ENCODE data around the gene ITPKB.

Gene ITPKB

GRCh38 chr1:226632169-226632879, 106.8 kb downstream of the ITPKB start:
- Histone ChIP-seq H3K9ac (ENCODE audit: low read length) (no peak overlapping the region), H3K27ac (ENCODE audit: low read depth, low read length) (no peak overlapping the region), H4K5ac (ENCODE audit: low read length) (no peak overlapping the region), H3K27me3 (ENCODE audit: insufficient read depth, low read length, poor library complexity) (no peaks in the 10 kb centered on the region), H3K79me2 (ENCODE audit: control insufficient read depth, insufficient read depth, low read length) (no peaks in the 10 kb centered on the region), H2BK120ac (ENCODE audit: low read depth, low read length) (no peak overlapping the region), H2AK5ac (ENCODE audit: low read length) (no peak overlapping the region), H2BK5ac (ENCODE audit: low read length) (no peak overlapping the region), H3K18ac (ENCODE audit: low read length) (no peak overlapping the region), H3K56ac (ENCODE audit: low read length) (no peak overlapping the region), H3K4ac (ENCODE audit: low read depth, low read length) (no peak overlapping the region), H3K23ac (ENCODE audit: low read length) (no peak overlapping the region), H3K79me1 (ENCODE audit: low read length) (no peaks in the 10 kb centered on the region), H2BK15ac (replicated peaks; ENCODE audit: low read depth) (no peak overlapping the region), H4K8ac (ENCODE audit: low read depth, low read length) (no peak overlapping the region), H3K4me3 (ENCODE audit: low read length) (no peak overlapping the region), H3K36me3 (ENCODE audit: control insufficient read depth, insufficient read depth, low read length) (no peaks in the 10 kb centered on the region), H3K4me1 (ENCODE audit: control insufficient read depth, low read depth, low read length) (no peaks in the 10 kb centered on the region), H3K4me2 (ENCODE audit: low read length) (no peak overlapping the region)
- WGBS (ENCODE audit: extremely low coverage, insufficient coverage, low lambda C conversion rate), result no CpG with 5 or more reads among the region's 9 CpGs
- no peak for DNase-seq

GRCh38 chr1:226631229-226632000, 107.7 kb downstream of the ITPKB start:
- Histone ChIP-seq H2BK120ac (ENCODE audit: low read depth, low read length) (no peak overlapping the region), H3K36me3 (ENCODE audit: control insufficient read depth, insufficient read depth, low read length) (no peaks in the 10 kb centered on the region), H3K23ac (ENCODE audit: low read length) (no peak overlapping the region), H2AK5ac (ENCODE audit: low read length) (no peak overlapping the region), H2BK5ac (ENCODE audit: low read length) (no peak overlapping the region), H3K9ac (ENCODE audit: low read length) (no peak overlapping the region), H2BK15ac (replicated peaks; ENCODE audit: low read depth) (no peak overlapping the region), H3K79me2 (ENCODE audit: control insufficient read depth, insufficient read depth, low read length) (no peaks in the 10 kb centered on the region), H4K8ac (ENCODE audit: low read depth, low read length) (no peak overlapping the region), H4K5ac (ENCODE audit: low read length) (no peak overlapping the region), H3K4me1 (ENCODE audit: control insufficient read depth, low read depth, low read length) (no peaks in the 10 kb centered on the region), H3K27ac (ENCODE audit: low read depth, low read length) (no peak overlapping the region), H3K4me3 (ENCODE audit: low read length) (no peak overlapping the region), H3K27me3 (ENCODE audit: insufficient read depth, low read length, poor library complexity) (peaks cover 1% of the 10 kb centered on the region), H3K79me1 (ENCODE audit: low read length) (no peaks in the 10 kb centered on the region), H3K18ac (ENCODE audit: low read length) (no peak overlapping the region), H3K4me2 (ENCODE audit: low read length) (no peak overlapping the region), H3K56ac (ENCODE audit: low read length) (no peak overlapping the region), H3K4ac (ENCODE audit: low read depth, low read length) (no peak overlapping the region)
- no CpG with 5 or more reads among the region's 10 CpGs for WGBS (ENCODE audit: extremely low coverage, insufficient coverage, low lambda C conversion rate)
- no peak for DNase-seq

- no peak overlapping the region for H3K4me2 ChIP-seq (ENCODE audit: low read length)
- no peak for DNase-seq
- no peaks in the 10 kb centered on the region for H3K79me2 ChIP-seq (ENCODE audit: control insufficient read depth, insufficient read depth, low read length)
- no peak overlapping the region for H3K18ac ChIP-seq (ENCODE audit: low read length)
- no CpG with 5 or more reads among the region's 3 CpGs for WGBS (ENCODE audit: extremely low coverage, insufficient coverage, low lambda C conversion rate)
- H4K8ac ChIP-seq (ENCODE audit: low read depth, low read length), result no peak overlapping the region
- no peaks in the 10 kb centered on the region for H3K4me1 ChIP-seq (ENCODE audit: control insufficient read depth, low read depth, low read length)
- H2BK15ac ChIP-seq (replicated peaks; ENCODE audit: low read depth), result no peak overlapping the region
- no peak overlapping the region for H2BK5ac ChIP-seq (ENCODE audit: low read length)
- no peaks in the 10 kb centered on the region for H3K36me3 ChIP-seq (ENCODE audit: control insufficient read depth, insufficient read depth, low read length)
- no peaks in the 10 kb centered on the region for H3K79me1 ChIP-seq (ENCODE audit: low read length)
- peaks cover 1% of the 10 kb centered on the region for H3K27me3 ChIP-seq (ENCODE audit: insufficient read depth, low read length, poor library complexity)
- H3K4ac ChIP-seq (ENCODE audit: low read depth, low read length), result no peak overlapping the region
- H3K56ac ChIP-seq (ENCODE audit: low read length), result no peak overlapping the region
- H2BK120ac ChIP-seq (ENCODE audit: low read depth, low read length), result no peak overlapping the region
- H3K4me3 ChIP-seq (ENCODE audit: low read length), result no peak overlapping the region
- no peak overlapping the region for H2AK5ac ChIP-seq (ENCODE audit: low read length)
- H4K5ac ChIP-seq (ENCODE audit: low read length), result no peak overlapping the region
- no peak overlapping the region for H3K9ac ChIP-seq (ENCODE audit: low read length)
- no peak overlapping the region for H3K23ac ChIP-seq (ENCODE audit: low read length)
- no peak overlapping the region for H3K27ac ChIP-seq (ENCODE audit: low read depth, low read length)
Observed at GRCh38 chr1:226630592-226630991, 108.5 kb downstream of the ITPKB start.

DNA sequence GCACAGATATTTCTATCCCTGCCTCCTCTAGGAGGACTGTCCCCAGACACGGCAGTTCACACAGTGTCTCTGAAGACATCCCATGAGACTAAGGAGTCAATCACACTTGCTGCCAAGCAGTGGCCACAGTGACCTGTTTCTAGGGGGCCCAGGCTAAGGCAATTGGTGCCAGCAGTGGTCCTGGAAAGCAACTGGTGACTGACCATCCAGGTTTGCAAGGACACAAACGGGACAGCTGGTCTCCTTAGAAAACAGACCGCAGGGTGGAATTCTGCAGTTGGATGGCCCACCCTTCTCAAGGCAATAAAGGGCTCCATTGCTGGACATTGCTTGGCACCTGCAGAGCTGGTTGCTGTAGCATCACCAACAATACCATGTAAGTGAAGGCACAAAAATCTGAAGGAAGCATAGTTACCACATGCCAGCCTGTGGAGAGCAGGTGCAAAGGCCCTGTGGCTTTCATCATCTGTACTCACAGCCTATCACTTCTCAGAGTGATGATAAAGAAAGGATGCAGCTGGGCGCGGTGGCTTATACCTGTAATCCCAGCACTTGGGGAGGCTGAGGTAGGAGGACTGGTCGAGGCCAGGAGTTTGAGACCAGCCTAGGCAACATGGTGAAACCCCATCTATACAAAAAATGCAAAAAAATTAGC, 109.1 kb downstream of the ITPKB start:
- Histone ChIP-seq H3K56ac (ENCODE audit: low read length) (no peak overlapping the region), H2BK15ac (replicated peaks; ENCODE audit: low read depth) (no peak overlapping the region)
- no CpG with 5 or more reads among the region's 6 CpGs for WGBS (ENCODE audit: extremely low coverage, insufficient coverage, low lambda C conversion rate)

GRCh38 chr1:226629210-226629895, 109.7 kb downstream of the ITPKB start:
- H3K79me1 ChIP-seq (ENCODE audit: low read length), result no peaks in the 10 kb centered on the region
- no CpG with 5 or more reads among the region's 18 CpGs for WGBS (ENCODE audit: extremely low coverage, insufficient coverage, low lambda C conversion rate)
- H3K23ac ChIP-seq (ENCODE audit: low read length), result no peak overlapping the region
- H2BK120ac ChIP-seq (ENCODE audit: low read depth, low read length), result no peak overlapping the region
- H4K8ac ChIP-seq (ENCODE audit: low read depth, low read length), result no peak overlapping the region
- H2AK5ac ChIP-seq (ENCODE audit: low read length), result no peak overlapping the region
- no peak overlapping the region for H3K27ac ChIP-seq (ENCODE audit: low read depth, low read length)
- no peaks in the 10 kb centered on the region for H3K36me3 ChIP-seq (ENCODE audit: control insufficient read depth, insufficient read depth, low read length)
- peaks cover 1% of the 10 kb centered on the region for H3K27me3 ChIP-seq (ENCODE audit: insufficient read depth, low read length, poor library complexity)
- H3K56ac ChIP-seq (ENCODE audit: low read length), result no peak overlapping the region
- no peak overlapping the region for H2BK15ac ChIP-seq (replicated peaks; ENCODE audit: low read depth)
- no peak for DNase-seq
- H3K4me1 ChIP-seq (ENCODE audit: control insufficient read depth, low read depth, low read length), result no peaks in the 10 kb centered on the region
- no peak overlapping the region for H3K4me3 ChIP-seq (ENCODE audit: low read length)
- no peak overlapping the region for H2BK5ac ChIP-seq (ENCODE audit: low read length)
- H3K79me2 ChIP-seq (ENCODE audit: control insufficient read depth, insufficient read depth, low read length), result no peaks in the 10 kb centered on the region
- H3K9ac ChIP-seq (ENCODE audit: low read length), result no peak overlapping the region
- no peak overlapping the region for H4K5ac ChIP-seq (ENCODE audit: low read length)
- H3K18ac ChIP-seq (ENCODE audit: low read length), result no peak overlapping the region
- no peak overlapping the region for H3K4me2 ChIP-seq (ENCODE audit: low read length)
- H3K4ac ChIP-seq (ENCODE audit: low read depth, low read length), result no peak overlapping the region

More for the DNA sequence above, 109.1 kb downstream of the ITPKB start:
- H3K27me3 ChIP-seq (ENCODE audit: insufficient read depth, low read length, poor library complexity), result peaks cover 1% of the 10 kb centered on the region
- no peak overlapping the region for H2BK5ac ChIP-seq (ENCODE audit: low read length)
- no peak overlapping the region for H2AK5ac ChIP-seq (ENCODE audit: low read length)
- H3K4me3 ChIP-seq (ENCODE audit: low read length), result no peak overlapping the region
- H2BK120ac ChIP-seq (ENCODE audit: low read depth, low read length), result no peak overlapping the region
- H3K18ac ChIP-seq (ENCODE audit: low read length), result no peak overlapping the region
- no peak overlapping the region for H3K4me2 ChIP-seq (ENCODE audit: low read length)
- DNase-seq, result no peak
- no peak overlapping the region for H3K9ac ChIP-seq (ENCODE audit: low read length)
- H3K27ac ChIP-seq (ENCODE audit: low read depth, low read length), result no peak overlapping the region
- no peaks in the 10 kb centered on the region for H3K36me3 ChIP-seq (ENCODE audit: control insufficient read depth, insufficient read depth, low read length)
- H3K23ac ChIP-seq (ENCODE audit: low read length), result no peak overlapping the region
- no peak overlapping the region for H4K8ac ChIP-seq (ENCODE audit: low read depth, low read length)
- no peak overlapping the region for H4K5ac ChIP-seq (ENCODE audit: low read length)
- no peaks in the 10 kb centered on the region for H3K4me1 ChIP-seq (ENCODE audit: control insufficient read depth, low read depth, low read length)
- H3K79me2 ChIP-seq (ENCODE audit: control insufficient read depth, insufficient read depth, low read length), result no peaks in the 10 kb centered on the region
- no peaks in the 10 kb centered on the region for H3K79me1 ChIP-seq (ENCODE audit: low read length)
- no peak overlapping the region for H3K4ac ChIP-seq (ENCODE audit: low read depth, low read length)

All from mesendoderm (in vitro differentiated cells).